GM23338 (cell line): Measurements from ENCODE around the gene SPOUT1. TPM values are rescaled to one million over a fixed set of nuclear protein-coding genes. Genes with fewer than 3 reads are reported as not detected.

Source experiments
- ATAC-seq: fragments of 200-7000 bp; cut with Tn5 transposase; 3 replicates; pipeline ENCODE4 v1.9.1; 2020
- DNase-seq: peaks from one replicate; pipeline ENCODE4 v3.0.0-alpha.2; 2015; ENCODE audit warnings: low spot score
- H2AFZ ChIP-seq: fragments of 200-600 bp; sonication (generic); 2 replicates; pipeline ENCODE4 v1.8.0; 2016; ENCODE audit warnings: antibody characterized with exemption, mild to moderate bottlenecking, moderate library complexity
- H3F3A ChIP-seq: fragments of 200-600 bp; sonication (generic); replicated peaks from 2 replicates; pipeline ENCODE4 v1.8.0; 2017; ENCODE audit warnings: antibody characterized with exemption, mixed run types, low read depth
- H3K27ac ChIP-seq: fragments of 200-600 bp; sonication (generic); 2 replicates; pipeline ENCODE4 v1.6.1; 2016; ENCODE audit warnings: low read depth
- H3K27me3 ChIP-seq: fragments of 200-600 bp; sonication (generic); 2 replicates; pipeline ENCODE4 v1.8.0; 2016; ENCODE audit warnings: mild to moderate bottlenecking, mixed run types, moderate library complexity; ENCODE audit not compliant: insufficient read depth
- H3K36me3 ChIP-seq: fragments of 200-600 bp; sonication (generic); 2 replicates; pipeline ENCODE4 v1.8.0; 2016; ENCODE audit warnings: mild to moderate bottlenecking; ENCODE audit not compliant: insufficient read depth
- H3K4me1 ChIP-seq: fragments of 200-600 bp; sonication (generic); 2 replicates; pipeline ENCODE4 v1.8.0; 2016; ENCODE audit warnings: mild to moderate bottlenecking, moderate library complexity; ENCODE audit not compliant: insufficient read depth
- H3K4me2 ChIP-seq: fragments of 200-600 bp; sonication (generic); 2 replicates; pipeline ENCODE4 v1.7.1; 2017; ENCODE audit warnings: mixed run types
- H3K4me3 ChIP-seq: fragments of 200-600 bp; sonication (generic); 2 replicates; pipeline ENCODE4 v1.6.1; 2016; ENCODE audit warnings: mixed run types
- H3K79me2 ChIP-seq: fragments of 200-600 bp; sonication (generic); replicated peaks from 2 replicates; pipeline ENCODE4 v1.8.0; 2017; ENCODE audit warnings: mild to moderate bottlenecking; ENCODE audit not compliant: insufficient read depth
- H3K9me2 ChIP-seq: fragments of 200-600 bp; sonication (generic); 2 replicates; pipeline ENCODE4 v1.8.0; 2017; ENCODE audit not compliant: insufficient read depth
- H4K20me1 ChIP-seq: fragments of 200-600 bp; sonication (generic); replicated peaks from 2 replicates; pipeline ENCODE4 v1.8.0; 2017; ENCODE audit warnings: mild to moderate bottlenecking; ENCODE audit not compliant: insufficient read depth
- H3K27ac Mint-ChIP-seq: 2 replicates; pipeline ENCODE4 v1.8.0; 2020; ENCODE audit warnings: inconsistent platforms, mild to moderate bottlenecking, moderate library complexity, mixed read lengths
- H3K27me3 Mint-ChIP-seq: 3 replicates; pipeline ENCODE4 v1.8.0; 2022; ENCODE audit warnings: low read depth, mild to moderate bottlenecking, moderate library complexity, mixed read lengths, inconsistent platforms; ENCODE audit not compliant: insufficient read depth, poor library complexity
- H3K36me3 Mint-ChIP-seq: 3 replicates; pipeline ENCODE4 v1.8.0; 2021; ENCODE audit warnings: low read depth, mild to moderate bottlenecking, inconsistent platforms, moderate library complexity, mixed read lengths
- H3K4me1 Mint-ChIP-seq: 3 replicates; pipeline ENCODE4 v1.8.0; 2020; ENCODE audit warnings: mild to moderate bottlenecking, inconsistent platforms, mixed read lengths
- H3K4me3 Mint-ChIP-seq: 3 replicates; pipeline ENCODE4 v1.8.0; 2021; ENCODE audit warnings: moderate library complexity, mild to moderate bottlenecking, inconsistent platforms, mixed read lengths
- H3K9me3 Mint-ChIP-seq: 3 replicates; pipeline ENCODE4 v1.8.0; 2020; ENCODE audit warnings: moderate library complexity, mild to moderate bottlenecking, inconsistent platforms, mixed read lengths
- CREB1 ChIP-seq: fragments of 250-450 bp; sonication (Bioruptor Pico); IDR thresholded peaks from 2 replicates; pipeline ENCODE4 v1.5.0; 2020; ENCODE audit warnings: low read depth, mild to moderate bottlenecking, moderate library complexity
- CTCF ChIP-seq, 2 experiments: fragments of 200-600 bp in 1 of 2; sonication (generic) in 1 of 2; conservative IDR thresholded peaks; 2 replicates each; pipeline versions ENCODE4 v1.5.1 to v1.6.1; 2016 to 2017; ENCODE audit warnings: antibody characterized with exemption in 2 of 2, low read depth in 2 of 2, mild to moderate bottlenecking in 2 of 2, moderate library complexity in 1 of 2
- EZH2 ChIP-seq: fragments of 200-600 bp; sonication (generic); IDR thresholded peaks from one replicate; pipeline ENCODE4 v1.8.0; 2017; ENCODE audit warnings: antibody characterized with exemption, mild to moderate bottlenecking, low read depth; ENCODE audit not compliant: unreplicated experiment
- EZH2phosphoT487 ChIP-seq: fragments of 200-600 bp; sonication (generic); IDR thresholded peaks from one replicate; pipeline ENCODE4 v1.8.1; 2018; ENCODE audit warnings: antibody characterized with exemption; ENCODE audit not compliant: unreplicated experiment
- JUNB ChIP-seq: IDR thresholded peaks from one replicate; pipeline ENCODE4 v1.6.1; 2016; ENCODE audit warnings: antibody characterized with exemption; ENCODE audit not compliant: unreplicated experiment
- NANOG ChIP-seq: IDR thresholded peaks from 2 replicates; pipeline ENCODE4 v1.6.1; 2016; ENCODE audit warnings: antibody characterized with exemption, borderline replicate concordance
- POLR2AphosphoS5 ChIP-seq: IDR thresholded peaks from 2 replicates; pipeline ENCODE4 v1.6.1; 2016; ENCODE audit warnings: antibody characterized with exemption, low read depth
- REST ChIP-seq: IDR thresholded peaks from one replicate; pipeline ENCODE4 v1.6.1; 2018; ENCODE audit warnings: antibody characterized with exemption; ENCODE audit not compliant: unreplicated experiment
- STAT1 ChIP-seq: IDR thresholded peaks from one replicate; pipeline ENCODE4 v1.6.1; 2016; ENCODE audit warnings: antibody characterized with exemption; ENCODE audit not compliant: unreplicated experiment
- ZNF114 ChIP-seq: fragments of 250-450 bp; sonication (Bioruptor Pico); IDR thresholded peaks from 2 replicates; pipeline ENCODE4 v1.5.0; 2020; ENCODE audit warnings: mild to moderate bottlenecking, moderate library complexity
- ZNF331 ChIP-seq: fragments of 250-450 bp; sonication (Bioruptor Pico); IDR thresholded peaks from 2 replicates; pipeline ENCODE4 v1.5.0; 2020; ENCODE audit warnings: low read depth, mild to moderate bottlenecking, moderate library complexity
- ZNF462 ChIP-seq: fragments of 250-450 bp; sonication (Bioruptor Pico); IDR thresholded peaks from 2 replicates; pipeline ENCODE4 v1.5.0; 2020; ENCODE audit warnings: mild to moderate bottlenecking, moderate library complexity
- polyA plus RNA-seq: library from polyadenylated mRNA; unstranded; fragments of >200 nt; fragmentation: Nextera tagmentation; extraction: Ambion mirVana; gene quantifications from 2 replicates; pipeline ENCODE4 v1.2.1, GENCODE V29; 2016
- total RNA-seq: library from RNA; depleted of rRNA; stranded (reverse); fragments of >200 nt; shearing (Covaris generic); gene quantifications from 2 replicates; pipeline ENCODE4 v1.2.3, GENCODE V29; 2014
- TF ChIP-seq, protein P1 (sequence below): IDR thresholded peaks from 2 replicates; pipeline ENCODE4 v1.6.1; 2016; ENCODE audit warnings: antibody characterized with exemption

SPOUT1 gene
- total and polyA plus RNA-seq, 2 experiments from 2014 or later, result 28.5 to 50.9 TPM

DNA sequence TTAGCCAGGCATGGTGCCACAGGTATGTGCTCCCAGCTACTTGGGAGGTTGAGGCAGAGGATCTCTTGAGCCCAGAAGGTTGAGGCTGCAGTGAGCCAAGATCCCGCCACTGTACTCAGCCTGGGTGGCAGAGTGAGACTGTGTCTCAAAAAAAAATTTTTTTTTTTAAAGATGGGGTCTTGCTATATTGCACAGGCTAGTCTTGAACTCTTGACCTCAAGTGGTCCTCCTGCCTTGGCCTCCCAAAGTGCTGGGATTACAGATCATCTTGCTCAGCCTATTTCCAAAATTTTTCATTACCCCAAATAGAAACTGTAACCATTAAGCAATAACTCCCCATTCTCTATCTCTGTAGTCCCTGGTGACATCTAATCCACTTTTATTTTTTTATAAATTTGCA is 46.9 kb downstream of the SPOUT1 start:
- Histone ChIP-seq H3K4me1 (peaks cover under 1% of the 10 kb centered on the region; the same call in 1 of the 2 replicates), H3K4me2 (no peak overlapping the region), H2AFZ (no peak overlapping the region), H3K27ac (no peak overlapping the region), H3F3A (peaks cover 12% of the 10 kb centered on the region), H3K27me3 (no peaks in the 10 kb centered on the region), H3K79me2 (peaks cover 1% of the 10 kb centered on the region; the same call in 1 of the 2 replicates), H3K4me3 (no peak overlapping the region), H4K20me1 (no peaks in the 10 kb centered on the region), H3K9me2 (no peaks in the 10 kb centered on the region), H3K36me3 (no peaks in the 10 kb centered on the region)
- Mint-ChIP-seq H3K36me3 (no peaks in the 10 kb centered on the region; the same call in 1 of the 3 replicates), H3K4me3 (no peak overlapping the region), H3K4me1 (no peaks in the 10 kb centered on the region), H3K27me3 (peaks cover 9% of the 10 kb centered on the region), H3K27ac (no peak overlapping the region), H3K9me3 (peaks cover 27% of the 10 kb centered on the region)
- TF ChIP-seq ZNF114 (CRISPR knock-in tag), result no peak
- no peak for TF ChIP-seq ZNF331 (CRISPR knock-in tag)
- no peak for TF ChIP-seq CREB1
- TF ChIP-seq NANOG, result no peak
- no peak for TF ChIP-seq ZNF462 (CRISPR knock-in tag)
- no peak for TF ChIP-seq STAT1
- no peak for TF ChIP-seq CTCF (conservative IDR thresholded peaks at IDR 0.05; ENCODE audit: low read depth in 2 of 2)
- no peak for TF ChIP-seq EZH2phosphoT487
- no peak for TF ChIP-seq EZH2
- TF ChIP-seq REST, result no peak
- no peak for TF ChIP-seq JUNB
- TF ChIP-seq POLR2AphosphoS5, result no peak
- TF ChIP-seq, protein P1, sequence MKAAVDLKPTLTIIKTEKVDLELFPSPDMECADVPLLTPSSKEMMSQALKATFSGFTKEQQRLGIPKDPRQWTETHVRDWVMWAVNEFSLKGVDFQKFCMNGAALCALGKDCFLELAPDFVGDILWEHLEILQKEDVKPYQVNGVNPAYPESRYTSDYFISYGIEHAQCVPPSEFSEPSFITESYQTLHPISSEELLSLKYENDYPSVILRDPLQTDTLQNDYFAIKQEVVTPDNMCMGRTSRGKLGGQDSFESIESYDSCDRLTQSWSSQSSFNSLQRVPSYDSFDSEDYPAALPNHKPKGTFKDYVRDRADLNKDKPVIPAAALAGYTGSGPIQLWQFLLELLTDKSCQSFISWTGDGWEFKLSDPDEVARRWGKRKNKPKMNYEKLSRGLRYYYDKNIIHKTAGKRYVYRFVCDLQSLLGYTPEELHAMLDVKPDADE, result no peak
- no peak for ATAC-seq
- no peak for DNase-seq
